SK-N-SH treated with all-trans-retinoic acid at 6 μM for 48 hours (cell line): ENCODE results near the gene ARID3B.

ENCODE experiments used
- ATAC-seq: fragments of 200-7000 bp; cut with Tn5 transposase; 3 replicates; pipeline ENCODE4 v1.9.1; 2020; ENCODE audit warnings: mild to moderate bottlenecking, moderate library complexity
- ARNTL ChIP-seq: fragments of 450-650 bp; formaldehyde crosslinking; IDR thresholded peaks from 2 replicates; pipeline ENCODE4 v1.5.0; 2020; ENCODE audit warnings: low read depth, mild to moderate bottlenecking, moderate library complexity, borderline replicate concordance
- BACH2 ChIP-seq: fragments of 250-450 bp; sonication (Bioruptor Pico); IDR thresholded peaks from 2 replicates; pipeline ENCODE4 v1.9.0; 2021; ENCODE audit warnings: mild to moderate bottlenecking, borderline replicate concordance
- CSDC2 ChIP-seq: fragments of 250-450 bp; sonication (Bioruptor Pico); IDR thresholded peaks from 2 replicates; pipeline ENCODE4 v1.5.0; 2020; ENCODE audit warnings: mild to moderate bottlenecking, moderate library complexity
- GLIS3 ChIP-seq: fragments of 250-450 bp; sonication (Bioruptor Pico); IDR thresholded peaks from 2 replicates; pipeline ENCODE4 v1.5.0; 2020; ENCODE audit warnings: mild to moderate bottlenecking, moderate library complexity
- ISL1 ChIP-seq: fragments of 250-450 bp; sonication (Bioruptor Pico); IDR thresholded peaks from 2 replicates; pipeline ENCODE4 v2.1.2; 2022; ENCODE audit warnings: mild to moderate bottlenecking, moderate library complexity
- OSR1 ChIP-seq: fragments of 250-450 bp; sonication (Bioruptor Pico); IDR thresholded peaks from 2 replicates; pipeline ENCODE4 v1.8.0; 2022; ENCODE audit warnings: moderate library complexity, mild to moderate bottlenecking, inconsistent platforms
- PPARA ChIP-seq: fragments of 250-450 bp; sonication (Bioruptor Pico); IDR thresholded peaks from 2 replicates; pipeline ENCODE4 v1.5.0; 2020; ENCODE audit warnings: mild to moderate bottlenecking, borderline replicate concordance
- RARB ChIP-seq: fragments of 250-450 bp; sonication (Bioruptor Pico); IDR thresholded peaks from 2 replicates; pipeline ENCODE4 v1.8.0; 2021; ENCODE audit warnings: mild to moderate bottlenecking, moderate library complexity
- TCF4 ChIP-seq: fragments of 250-450 bp; sonication (Bioruptor Pico); IDR thresholded peaks from 2 replicates; pipeline ENCODE4 v1.8.0; 2021; ENCODE audit warnings: mild to moderate bottlenecking, moderate library complexity, borderline replicate concordance
- TOX ChIP-seq: fragments of 250-450 bp; sonication (Bioruptor Pico); IDR thresholded peaks from 2 replicates; pipeline ENCODE4 v1.8.0; 2021; ENCODE audit warnings: mild to moderate bottlenecking, moderate library complexity, borderline replicate concordance
- ZC3H10 ChIP-seq: fragments of 250-450 bp; sonication (Bioruptor Pico); IDR thresholded peaks from 2 replicates; pipeline ENCODE4 v1.5.1; 2021; ENCODE audit warnings: mild to moderate bottlenecking, moderate library complexity
- ZFP3 ChIP-seq: fragments of 250-450 bp; sonication (Bioruptor Pico); IDR thresholded peaks from 2 replicates; pipeline ENCODE4 v1.5.0; 2020; ENCODE audit warnings: mild to moderate bottlenecking, moderate library complexity
- ZFP30 ChIP-seq: fragments of 450-650 bp; formaldehyde crosslinking; IDR thresholded peaks from 2 replicates; pipeline ENCODE4 v1.5.0; 2022; ENCODE audit warnings: mild to moderate bottlenecking, moderate library complexity
- ZNF70 ChIP-seq: fragments of 450-650 bp; formaldehyde crosslinking; IDR thresholded peaks from 2 replicates; pipeline ENCODE4 v1.5.0; 2020; ENCODE audit warnings: mild to moderate bottlenecking, moderate library complexity
- ZNF8 ChIP-seq: fragments of 450-650 bp; formaldehyde crosslinking; IDR thresholded peaks from 2 replicates; pipeline ENCODE4 v1.5.0; 2020; ENCODE audit warnings: mild to moderate bottlenecking, moderate library complexity
- TF ChIP-seq, protein P1 (sequence below): fragments of 250-450 bp; sonication (Bioruptor Pico); IDR thresholded peaks from 2 replicates; pipeline ENCODE4 v1.5.1; 2020; ENCODE audit warnings: low read depth, mild to moderate bottlenecking, moderate library complexity
- TF ChIP-seq, protein P2 (sequence below): fragments of 250-450 bp; sonication (Bioruptor Pico); IDR thresholded peaks from 2 replicates; pipeline ENCODE4 v1.5.0; 2020; ENCODE audit warnings: mild to moderate bottlenecking, moderate library complexity
- TF ChIP-seq, protein P3 (sequence below): fragments of 250-450 bp; sonication (Bioruptor Pico); IDR thresholded peaks from 2 replicates; pipeline ENCODE4 v1.8.0; 2021; ENCODE audit warnings: low read depth, mild to moderate bottlenecking, moderate library complexity, borderline replicate concordance
- TF ChIP-seq, protein P4 (sequence below): fragments of 250-450 bp; sonication (Bioruptor Pico); IDR thresholded peaks from 2 replicates; pipeline ENCODE4 v1.8.0; 2020; ENCODE audit warnings: mild to moderate bottlenecking, moderate library complexity, borderline replicate concordance
- TF ChIP-seq, protein P5 (sequence below): fragments of 250-450 bp; sonication (Bioruptor Pico); IDR thresholded peaks from 2 replicates; pipeline ENCODE4 v1.5.1; 2021; ENCODE audit warnings: mild to moderate bottlenecking, moderate library complexity

The ARID3B gene

DNA sequence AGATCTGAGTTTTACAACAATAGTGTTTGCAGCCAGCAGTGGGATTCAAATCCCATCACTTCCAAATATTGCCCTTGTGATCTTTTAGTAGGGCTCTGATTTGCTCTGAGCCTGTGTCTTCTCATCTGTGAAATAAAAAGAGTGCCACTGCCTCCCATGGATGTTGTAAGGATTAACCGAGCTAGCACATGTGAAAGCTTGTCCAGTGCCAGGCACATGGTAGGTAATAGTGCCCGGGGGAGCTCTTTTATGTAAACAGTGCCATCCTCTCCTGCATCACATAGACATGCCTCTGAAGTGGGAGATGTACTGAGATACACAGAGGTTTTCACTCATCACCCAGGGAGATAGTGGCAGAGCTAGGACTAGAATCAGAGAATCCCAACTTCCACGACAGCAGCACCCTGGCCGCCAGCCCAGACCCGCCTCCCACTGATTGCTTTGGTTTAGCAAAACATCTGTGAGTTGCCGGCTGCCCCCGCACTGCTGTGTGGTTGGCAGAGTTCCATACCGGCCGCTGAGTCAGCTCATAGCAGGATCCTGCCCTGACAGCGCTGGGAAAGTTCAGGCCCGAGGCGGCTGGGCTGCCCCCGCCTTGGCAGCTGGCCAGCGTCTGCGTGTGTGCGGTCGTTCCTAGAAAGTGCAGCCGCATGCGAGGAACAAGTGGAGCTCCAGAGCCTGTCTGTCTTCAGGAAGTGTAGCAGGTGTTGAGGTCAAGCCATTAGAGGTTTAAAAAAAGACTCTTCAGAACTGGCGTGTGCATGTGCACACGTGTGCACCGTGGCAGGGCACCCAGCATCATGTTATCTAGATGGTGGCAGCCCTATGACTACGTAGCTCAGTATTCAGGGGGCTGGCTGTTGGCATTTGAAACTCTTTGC lies 5.0 kb downstream of the ARID3B start (continued):
- TF ChIP-seq, protein P1, sequence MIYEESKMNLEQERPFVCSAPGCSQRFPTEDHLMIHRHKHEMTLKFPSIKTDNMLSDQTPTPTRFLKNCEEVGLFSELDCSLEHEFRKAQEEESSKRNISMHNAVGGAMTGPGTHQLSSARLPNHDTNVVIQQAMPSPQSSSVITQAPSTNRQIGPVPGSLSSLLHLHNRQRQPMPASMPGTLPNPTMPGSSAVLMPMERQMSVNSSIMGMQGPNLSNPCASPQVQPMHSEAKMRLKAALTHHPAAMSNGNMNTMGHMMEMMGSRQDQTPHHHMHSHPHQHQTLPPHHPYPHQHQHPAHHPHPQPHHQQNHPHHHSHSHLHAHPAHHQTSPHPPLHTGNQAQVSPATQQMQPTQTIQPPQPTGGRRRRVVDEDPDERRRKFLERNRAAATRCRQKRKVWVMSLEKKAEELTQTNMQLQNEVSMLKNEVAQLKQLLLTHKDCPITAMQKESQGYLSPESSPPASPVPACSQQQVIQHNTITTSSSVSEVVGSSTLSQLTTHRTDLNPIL (CRISPR knock-in tag) = no peak

DNA sequence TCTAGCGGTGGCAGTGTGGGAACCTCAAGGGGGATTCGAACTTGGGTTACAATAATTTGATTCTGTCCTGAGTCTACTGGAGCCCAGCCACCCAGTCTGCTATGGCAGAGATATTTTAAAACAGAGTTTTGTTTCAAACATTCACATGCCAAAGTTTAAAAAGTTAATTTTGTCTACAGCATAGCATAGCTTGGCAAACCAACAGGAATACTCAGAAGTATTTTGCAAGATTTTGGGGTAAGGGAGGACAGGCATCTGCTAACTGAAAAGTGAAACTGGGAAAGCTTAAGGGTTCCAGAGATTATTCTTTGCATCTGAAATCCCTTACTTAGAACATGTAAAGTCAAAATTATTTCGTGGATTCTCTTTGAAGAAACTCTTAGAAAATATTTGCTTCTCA lies 6.6 kb downstream of the ARID3B start:
- TF ChIP-seq ZNF8 (CRISPR knock-in tag) (no peak), PPARA (CRISPR knock-in tag) (no peak)
- TF ChIP-seq, protein P2, sequence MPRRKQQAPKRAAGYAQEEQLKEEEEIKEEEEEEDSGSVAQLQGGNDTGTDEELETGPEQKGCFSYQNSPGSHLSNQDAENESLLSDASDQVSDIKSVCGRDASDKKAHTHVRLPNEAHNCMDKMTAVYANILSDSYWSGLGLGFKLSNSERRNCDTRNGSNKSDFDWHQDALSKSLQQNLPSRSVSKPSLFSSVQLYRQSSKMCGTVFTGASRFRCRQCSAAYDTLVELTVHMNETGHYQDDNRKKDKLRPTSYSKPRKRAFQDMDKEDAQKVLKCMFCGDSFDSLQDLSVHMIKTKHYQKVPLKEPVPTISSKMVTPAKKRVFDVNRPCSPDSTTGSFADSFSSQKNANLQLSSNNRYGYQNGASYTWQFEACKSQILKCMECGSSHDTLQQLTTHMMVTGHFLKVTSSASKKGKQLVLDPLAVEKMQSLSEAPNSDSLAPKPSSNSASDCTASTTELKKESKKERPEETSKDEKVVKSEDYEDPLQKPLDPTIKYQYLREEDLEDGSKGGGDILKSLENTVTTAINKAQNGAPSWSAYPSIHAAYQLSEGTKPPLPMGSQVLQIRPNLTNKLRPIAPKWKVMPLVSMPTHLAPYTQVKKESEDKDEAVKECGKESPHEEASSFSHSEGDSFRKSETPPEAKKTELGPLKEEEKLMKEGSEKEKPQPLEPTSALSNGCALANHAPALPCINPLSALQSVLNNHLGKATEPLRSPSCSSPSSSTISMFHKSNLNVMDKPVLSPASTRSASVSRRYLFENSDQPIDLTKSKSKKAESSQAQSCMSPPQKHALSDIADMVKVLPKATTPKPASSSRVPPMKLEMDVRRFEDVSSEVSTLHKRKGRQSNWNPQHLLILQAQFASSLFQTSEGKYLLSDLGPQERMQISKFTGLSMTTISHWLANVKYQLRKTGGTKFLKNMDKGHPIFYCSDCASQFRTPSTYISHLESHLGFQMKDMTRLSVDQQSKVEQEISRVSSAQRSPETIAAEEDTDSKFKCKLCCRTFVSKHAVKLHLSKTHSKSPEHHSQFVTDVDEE (CRISPR knock-in tag) = no peak

DNA sequence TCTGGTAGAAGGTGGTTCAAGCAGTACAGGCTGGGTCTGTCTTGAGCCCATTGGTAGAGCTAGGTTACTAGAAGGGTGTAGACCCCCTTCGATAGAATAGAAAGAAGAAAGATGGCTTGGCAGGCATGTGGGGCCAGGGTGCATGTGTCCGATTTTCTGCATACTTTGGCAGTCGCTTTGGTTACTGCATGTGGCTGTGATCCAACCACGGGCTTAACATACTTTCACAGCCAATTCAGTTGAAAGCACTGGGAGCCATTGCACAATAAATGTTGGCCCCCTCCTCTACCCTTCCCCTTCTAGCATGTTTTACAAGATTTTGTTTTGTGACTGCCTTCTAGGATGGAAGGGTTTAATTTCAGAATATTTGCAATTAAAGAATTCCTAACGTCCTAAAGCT lies 7.2 kb downstream of the ARID3B start:
- ATAC-seq = no peak
- TF ChIP-seq ZFP3 (CRISPR knock-in tag) (no peak), CSDC2 (CRISPR knock-in tag) (no peak), ZC3H10 (CRISPR knock-in tag) (no peak), ZFP30 (no peak), GLIS3 (CRISPR knock-in tag) (no peak), ISL1 (CRISPR knock-in tag) (no peak), OSR1 (CRISPR knock-in tag) (no peak), ARNTL (CRISPR knock-in tag) (no peak), TOX (CRISPR knock-in tag) (no peak), RARB (CRISPR knock-in tag) (no peak), ZNF70 (CRISPR knock-in tag) (no peak), BACH2 (CRISPR knock-in tag) (no peak), PPARA (CRISPR knock-in tag) (no peak), TCF4 (CRISPR knock-in tag) (no peak), ZNF8 (CRISPR knock-in tag) (no peak)
- TF ChIP-seq, protein P3, sequence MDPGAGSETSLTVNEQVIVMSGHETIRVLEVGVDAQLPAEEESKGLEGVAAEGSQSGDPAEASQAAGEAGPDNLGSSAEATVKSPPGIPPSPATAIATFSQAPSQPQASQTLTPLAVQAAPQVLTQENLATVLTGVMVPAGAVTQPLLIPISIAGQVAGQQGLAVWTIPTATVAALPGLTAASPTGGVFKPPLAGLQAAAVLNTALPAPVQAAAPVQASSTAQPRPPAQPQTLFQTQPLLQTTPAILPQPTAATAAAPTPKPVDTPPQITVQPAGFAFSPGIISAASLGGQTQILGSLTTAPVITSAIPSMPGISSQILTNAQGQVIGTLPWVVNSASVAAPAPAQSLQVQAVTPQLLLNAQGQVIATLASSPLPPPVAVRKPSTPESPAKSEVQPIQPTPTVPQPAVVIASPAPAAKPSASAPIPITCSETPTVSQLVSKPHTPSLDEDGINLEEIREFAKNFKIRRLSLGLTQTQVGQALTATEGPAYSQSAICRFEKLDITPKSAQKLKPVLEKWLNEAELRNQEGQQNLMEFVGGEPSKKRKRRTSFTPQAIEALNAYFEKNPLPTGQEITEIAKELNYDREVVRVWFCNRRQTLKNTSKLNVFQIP (CRISPR knock-in tag) = no peak
- TF ChIP-seq, protein P4, sequence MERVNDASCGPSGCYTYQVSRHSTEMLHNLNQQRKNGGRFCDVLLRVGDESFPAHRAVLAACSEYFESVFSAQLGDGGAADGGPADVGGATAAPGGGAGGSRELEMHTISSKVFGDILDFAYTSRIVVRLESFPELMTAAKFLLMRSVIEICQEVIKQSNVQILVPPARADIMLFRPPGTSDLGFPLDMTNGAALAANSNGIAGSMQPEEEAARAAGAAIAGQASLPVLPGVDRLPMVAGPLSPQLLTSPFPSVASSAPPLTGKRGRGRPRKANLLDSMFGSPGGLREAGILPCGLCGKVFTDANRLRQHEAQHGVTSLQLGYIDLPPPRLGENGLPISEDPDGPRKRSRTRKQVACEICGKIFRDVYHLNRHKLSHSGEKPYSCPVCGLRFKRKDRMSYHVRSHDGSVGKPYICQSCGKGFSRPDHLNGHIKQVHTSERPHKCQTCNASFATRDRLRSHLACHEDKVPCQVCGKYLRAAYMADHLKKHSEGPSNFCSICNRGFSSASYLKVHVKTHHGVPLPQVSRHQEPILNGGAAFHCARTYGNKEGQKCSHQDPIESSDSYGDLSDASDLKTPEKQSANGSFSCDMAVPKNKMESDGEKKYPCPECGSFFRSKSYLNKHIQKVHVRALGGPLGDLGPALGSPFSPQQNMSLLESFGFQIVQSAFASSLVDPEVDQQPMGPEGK = no peak
- TF ChIP-seq, protein P2 (CRISPR knock-in tag) = no peak
- TF ChIP-seq, protein P5, sequence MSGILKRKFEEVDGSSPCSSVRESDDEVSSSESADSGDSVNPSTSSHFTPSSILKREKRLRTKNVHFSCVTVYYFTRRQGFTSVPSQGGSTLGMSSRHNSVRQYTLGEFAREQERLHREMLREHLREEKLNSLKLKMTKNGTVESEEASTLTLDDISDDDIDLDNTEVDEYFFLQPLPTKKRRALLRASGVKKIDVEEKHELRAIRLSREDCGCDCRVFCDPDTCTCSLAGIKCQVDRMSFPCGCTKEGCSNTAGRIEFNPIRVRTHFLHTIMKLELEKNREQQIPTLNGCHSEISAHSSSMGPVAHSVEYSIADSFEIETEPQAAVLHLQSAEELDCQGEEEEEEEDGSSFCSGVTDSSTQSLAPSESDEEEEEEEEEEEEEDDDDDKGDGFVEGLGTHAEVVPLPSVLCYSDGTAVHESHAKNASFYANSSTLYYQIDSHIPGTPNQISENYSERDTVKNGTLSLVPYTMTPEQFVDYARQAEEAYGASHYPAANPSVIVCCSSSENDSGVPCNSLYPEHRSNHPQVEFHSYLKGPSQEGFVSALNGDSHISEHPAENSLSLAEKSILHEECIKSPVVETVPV = no peak

More for the DNA sequence above, 6.6 kb downstream of the ARID3B start:
- ATAC-seq = no peak
